K562 (cell line): ENCODE measurements around the gene ZNF747. TPM values are rescaled to one million over a fixed set of nuclear protein-coding genes. Genes with fewer than 3 reads are reported as not detected.

Source experiments
- ELF4 ChIP-seq: fragments of 450-650 bp; formaldehyde crosslinking; IDR thresholded peaks from 2 replicates; pipeline ENCODE4 v1.4.0; 2022; ENCODE audit warnings: missing genetic modification characterization
- FIP1L1 ChIP-seq: fragments of 200-400 bp; formaldehyde crosslinking; IDR thresholded peaks from 2 replicates; pipeline ENCODE4 v1.6.1; 2018; ENCODE audit warnings: mild to moderate bottlenecking, low read depth, low read length; ENCODE audit not compliant: poor library complexity, severe bottlenecking
- FOXJ3 ChIP-seq: sonication (generic); formaldehyde crosslinking; IDR thresholded peaks from 2 replicates; pipeline ENCODE4 v1.4.0; 2020; ENCODE audit warnings: mild to moderate bottlenecking, missing genetic modification reagents
- RHOXF2B ChIP-seq: fragments of 250-450 bp; sonication (Bioruptor Pico); conservative IDR thresholded peaks from 2 replicates; pipeline ENCODE4 v1.5.1; 2021
- SAFB ChIP-seq: fragments of 200-400 bp; formaldehyde crosslinking; IDR thresholded peaks from 2 replicates; pipeline ENCODE4 v1.6.1; 2017; ENCODE audit warnings: low read depth, low read length, borderline replicate concordance
- SOX6 ChIP-seq: fragments of 450-650 bp; IDR thresholded peaks from 2 replicates; pipeline ENCODE4 v1.6.1; 2014; ENCODE audit warnings: mild to moderate bottlenecking
- SRSF1 ChIP-seq: fragments of 200-400 bp; formaldehyde crosslinking; IDR thresholded peaks from 2 replicates; pipeline ENCODE4 v1.6.1; 2017; ENCODE audit warnings: mild to moderate bottlenecking, low read depth, low read length, moderate library complexity
- TAL1 ChIP-seq: fragments of 450-650 bp; IDR thresholded peaks from 2 replicates; pipeline ENCODE4 v1.6.1; 2016; ENCODE audit warnings: mild to moderate bottlenecking
- polyA plus RNA-seq, 8 experiments: library from polyadenylated mRNA; depleted of rRNA in 4 of 8; stranded (reverse) in 5 of 8; unstranded in 3 of 8; fragments of >200 nt; fragmentation: Nextera tagmentation in 2 of 8; fragmentation: Illumina TruSeq in 1 of 8; extraction: Ambion mirVana in 2 of 8; extraction: Trizol in 1 of 8; gene quantifications; 2 replicates each; pipeline versions ENCODE4 v1.2.1 to v1.2.3, GENCODE V29; 2011 to 2014; ENCODE audit warnings: inconsistent platforms in 1 of 8, missing spikeins in 1 of 8
- total RNA-seq, 7 experiments: library from RNA; depleted of rRNA in 6 of 7; stranded (reverse); fragments of >200 nt in 6 of 7; fragmentation: Illumina TruSeq in 2 of 7; extraction: Trizol in 2 of 7; gene quantifications; 2 replicates each; pipeline versions ENCODE4 v1.2.1 to v1.2.3, GENCODE V29; 2011 to 2021; ENCODE audit warnings: low replicate concordance in 1 of 7
- TF ChIP-seq, protein P1 (sequence below), 3 experiments: IDR thresholded peaks in 2 of 3; conservative IDR thresholded peaks in 1 of 3; 2 replicates each; pipeline ENCODE4 v1.5.1; 2011 to 2012; ENCODE audit warnings: low read length in 3 of 3, mild to moderate bottlenecking in 3 of 3, control low read depth in 2 of 3, improper control_type of control experiment in 1 of 3, inconsistent platforms in 1 of 3, low read depth in 1 of 3, mixed read lengths in 1 of 3, moderate library complexity in 1 of 3; ENCODE audit not compliant: insufficient read depth in 2 of 3
- TF ChIP-seq, protein P2 (sequence below), 2 experiments: IDR thresholded peaks in 1 of 2; conservative IDR thresholded peaks in 1 of 2; 2 replicates each; pipeline ENCODE4 v1.6.1; 2016; ENCODE audit warnings: low read depth in 2 of 2, mild to moderate bottlenecking in 1 of 2, missing compliant biosample characterization in 1 of 2, missing genetic modification characterization in 1 of 2, moderate library complexity in 1 of 2
- TF ChIP-seq, protein P3 (sequence below), 3 experiments: fragments of 200-800 bp in 1 of 3; fragments of 250-450 bp in 1 of 3; fragments of 450-650 bp in 1 of 3; sonication (Bioruptor Pico) in 1 of 3; sonication (Bioruptor generic) in 1 of 3; formaldehyde crosslinking in 1 of 3; IDR thresholded peaks; 2 replicates each; pipeline versions ENCODE4 v1.6.1 to v1.8.0; 2016 to 2022; ENCODE audit warnings: mild to moderate bottlenecking in 2 of 3, missing genetic modification characterization in 2 of 3, missing compliant biosample characterization in 1 of 3, moderate library complexity in 1 of 3
- TF ChIP-seq, protein P4 (sequence below): fragments of 450-650 bp; IDR thresholded peaks from 2 replicates; pipeline ENCODE4 v1.6.1; 2016; ENCODE audit warnings: mild to moderate bottlenecking

Gene ZNF747
- total and polyA plus RNA-seq, 9 of the 15 experiments (the other 6 are each of a cell fraction or from before 2014, with no cell fraction given) = 0.14 to 3.3 (median 1.5) TPM

DNA sequence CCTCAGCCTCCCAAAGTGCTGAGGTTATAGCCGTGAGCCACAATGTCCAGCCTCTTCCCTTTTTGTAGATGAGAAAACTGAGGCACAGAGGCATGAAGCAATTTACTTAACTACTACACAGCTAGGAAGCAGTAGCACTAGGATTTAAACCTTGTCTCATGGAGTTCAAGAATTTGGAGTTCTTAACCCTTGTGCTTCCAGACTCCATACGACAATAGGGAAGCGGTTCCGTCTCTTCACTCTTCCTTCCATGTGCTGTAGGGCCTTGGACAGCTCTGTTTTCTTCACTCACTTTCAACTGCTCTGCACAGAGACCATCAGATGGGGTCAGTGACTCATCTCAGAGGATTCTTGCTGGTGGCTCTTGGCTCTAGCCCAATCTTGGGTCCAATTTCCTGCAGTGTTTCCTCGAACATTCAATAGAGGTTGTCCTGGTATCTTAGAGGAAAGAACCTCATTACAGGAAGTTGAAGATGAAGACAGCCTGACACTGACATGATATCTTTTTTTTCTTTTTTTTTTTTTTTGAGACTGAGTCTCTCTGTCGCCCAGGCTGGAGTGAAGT lies 42.8 kb downstream of the ZNF747 start (continued):
- no peak for TF ChIP-seq SAFB
- TF ChIP-seq FOXJ3 (CRISPR knock-in tag) = no peak
- 0 out of 2 replicates have a peak, but pooled peaks have one; percentile 28 for TF ChIP-seq TAL1
- TF ChIP-seq RHOXF2B (CRISPR knock-in tag) = no peak
- TF ChIP-seq, protein P1, sequence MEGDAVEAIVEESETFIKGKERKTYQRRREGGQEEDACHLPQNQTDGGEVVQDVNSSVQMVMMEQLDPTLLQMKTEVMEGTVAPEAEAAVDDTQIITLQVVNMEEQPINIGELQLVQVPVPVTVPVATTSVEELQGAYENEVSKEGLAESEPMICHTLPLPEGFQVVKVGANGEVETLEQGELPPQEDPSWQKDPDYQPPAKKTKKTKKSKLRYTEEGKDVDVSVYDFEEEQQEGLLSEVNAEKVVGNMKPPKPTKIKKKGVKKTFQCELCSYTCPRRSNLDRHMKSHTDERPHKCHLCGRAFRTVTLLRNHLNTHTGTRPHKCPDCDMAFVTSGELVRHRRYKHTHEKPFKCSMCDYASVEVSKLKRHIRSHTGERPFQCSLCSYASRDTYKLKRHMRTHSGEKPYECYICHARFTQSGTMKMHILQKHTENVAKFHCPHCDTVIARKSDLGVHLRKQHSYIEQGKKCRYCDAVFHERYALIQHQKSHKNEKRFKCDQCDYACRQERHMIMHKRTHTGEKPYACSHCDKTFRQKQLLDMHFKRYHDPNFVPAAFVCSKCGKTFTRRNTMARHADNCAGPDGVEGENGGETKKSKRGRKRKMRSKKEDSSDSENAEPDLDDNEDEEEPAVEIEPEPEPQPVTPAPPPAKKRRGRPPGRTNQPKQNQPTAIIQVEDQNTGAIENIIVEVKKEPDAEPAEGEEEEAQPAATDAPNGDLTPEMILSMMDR (IDR thresholded peaks at IDR 0.05 in 2 of 3, conservative IDR thresholded peaks at IDR 0.05 in 1 of 3; ENCODE audit: insufficient read depth in 2 of 3, low read depth in 1 of 3, low read length in 3 of 3) = peak; percentile 22 to 61 (median 23); a peak in 3 of 6 replicates
- TF ChIP-seq ELF4 (CRISPR knock-in tag) = no peak
- TF ChIP-seq, protein P2, sequence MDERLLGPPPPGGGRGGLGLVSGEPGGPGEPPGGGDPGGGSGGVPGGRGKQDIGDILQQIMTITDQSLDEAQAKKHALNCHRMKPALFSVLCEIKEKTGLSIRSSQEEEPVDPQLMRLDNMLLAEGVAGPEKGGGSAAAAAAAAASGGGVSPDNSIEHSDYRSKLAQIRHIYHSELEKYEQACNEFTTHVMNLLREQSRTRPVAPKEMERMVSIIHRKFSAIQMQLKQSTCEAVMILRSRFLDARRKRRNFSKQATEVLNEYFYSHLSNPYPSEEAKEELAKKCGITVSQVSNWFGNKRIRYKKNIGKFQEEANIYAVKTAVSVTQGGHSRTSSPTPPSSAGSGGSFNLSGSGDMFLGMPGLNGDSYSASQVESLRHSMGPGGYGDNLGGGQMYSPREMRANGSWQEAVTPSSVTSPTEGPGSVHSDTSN (CRISPR knock-in tag; IDR thresholded peaks at IDR 0.05; ENCODE audit: low read depth) = no peak
- TF ChIP-seq, protein P2 (tag; conservative IDR thresholded peaks at IDR 0.05; ENCODE audit: low read depth) = peak; percentile 64
- TF ChIP-seq, protein P3, sequence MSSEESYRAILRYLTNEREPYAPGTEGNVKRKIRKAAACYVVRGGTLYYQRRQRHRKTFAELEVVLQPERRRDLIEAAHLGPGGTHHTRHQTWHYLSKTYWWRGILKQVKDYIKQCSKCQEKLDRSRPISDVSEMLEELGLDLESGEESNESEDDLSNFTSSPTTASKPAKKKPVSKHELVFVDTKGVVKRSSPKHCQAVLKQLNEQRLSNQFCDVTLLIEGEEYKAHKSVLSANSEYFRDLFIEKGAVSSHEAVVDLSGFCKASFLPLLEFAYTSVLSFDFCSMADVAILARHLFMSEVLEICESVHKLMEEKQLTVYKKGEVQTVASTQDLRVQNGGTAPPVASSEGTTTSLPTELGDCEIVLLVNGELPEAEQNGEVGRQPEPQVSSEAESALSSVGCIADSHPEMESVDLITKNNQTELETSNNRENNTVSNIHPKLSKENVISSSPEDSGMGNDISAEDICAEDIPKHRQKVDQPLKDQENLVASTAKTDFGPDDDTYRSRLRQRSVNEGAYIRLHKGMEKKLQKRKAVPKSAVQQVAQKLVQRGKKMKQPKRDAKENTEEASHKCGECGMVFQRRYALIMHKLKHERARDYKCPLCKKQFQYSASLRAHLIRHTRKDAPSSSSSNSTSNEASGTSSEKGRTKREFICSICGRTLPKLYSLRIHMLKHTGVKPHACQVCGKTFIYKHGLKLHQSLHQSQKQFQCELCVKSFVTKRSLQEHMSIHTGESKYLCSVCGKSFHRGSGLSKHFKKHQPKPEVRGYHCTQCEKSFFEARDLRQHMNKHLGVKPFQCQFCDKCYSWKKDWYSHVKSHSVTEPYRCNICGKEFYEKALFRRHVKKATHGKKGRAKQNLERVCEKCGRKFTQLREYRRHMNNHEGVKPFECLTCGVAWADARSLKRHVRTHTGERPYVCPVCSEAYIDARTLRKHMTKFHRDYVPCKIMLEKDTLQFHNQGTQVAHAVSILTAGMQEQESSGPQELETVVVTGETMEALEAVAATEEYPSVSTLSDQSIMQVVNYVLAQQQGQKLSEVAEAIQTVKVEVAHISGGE (CRISPR knock-in tag; IDR thresholded peaks at IDR 0.05) = peak in 1 of 3 experiments; percentile 48; a peak in 1 of 6 replicates
- TF ChIP-seq FIP1L1 = no peak
- TF ChIP-seq, protein P4, sequence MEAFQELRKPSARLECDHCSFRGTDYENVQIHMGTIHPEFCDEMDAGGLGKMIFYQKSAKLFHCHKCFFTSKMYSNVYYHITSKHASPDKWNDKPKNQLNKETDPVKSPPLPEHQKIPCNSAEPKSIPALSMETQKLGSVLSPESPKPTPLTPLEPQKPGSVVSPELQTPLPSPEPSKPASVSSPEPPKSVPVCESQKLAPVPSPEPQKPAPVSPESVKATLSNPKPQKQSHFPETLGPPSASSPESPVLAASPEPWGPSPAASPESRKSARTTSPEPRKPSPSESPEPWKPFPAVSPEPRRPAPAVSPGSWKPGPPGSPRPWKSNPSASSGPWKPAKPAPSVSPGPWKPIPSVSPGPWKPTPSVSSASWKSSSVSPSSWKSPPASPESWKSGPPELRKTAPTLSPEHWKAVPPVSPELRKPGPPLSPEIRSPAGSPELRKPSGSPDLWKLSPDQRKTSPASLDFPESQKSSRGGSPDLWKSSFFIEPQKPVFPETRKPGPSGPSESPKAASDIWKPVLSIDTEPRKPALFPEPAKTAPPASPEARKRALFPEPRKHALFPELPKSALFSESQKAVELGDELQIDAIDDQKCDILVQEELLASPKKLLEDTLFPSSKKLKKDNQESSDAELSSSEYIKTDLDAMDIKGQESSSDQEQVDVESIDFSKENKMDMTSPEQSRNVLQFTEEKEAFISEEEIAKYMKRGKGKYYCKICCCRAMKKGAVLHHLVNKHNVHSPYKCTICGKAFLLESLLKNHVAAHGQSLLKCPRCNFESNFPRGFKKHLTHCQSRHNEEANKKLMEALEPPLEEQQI = no peak
- TF ChIP-seq SOX6 = peak; percentile 78
- no peak for TF ChIP-seq SRSF1
